SK-N-SH treated with all-trans-retinoic acid at 6 μM for 48 hours (cell line): ENCODE data around the gene ZNF57.

ENCODE experiments used
- CSDC2 ChIP-seq: fragments of 250-450 bp; sonication (Bioruptor Pico); IDR thresholded peaks from 2 replicates; pipeline ENCODE4 v1.5.0; 2020; ENCODE audit warnings: mild to moderate bottlenecking, moderate library complexity
- PATZ1 ChIP-seq: fragments of 250-450 bp; sonication (Bioruptor Pico); IDR thresholded peaks from 2 replicates; pipeline ENCODE4 v1.8.0; 2020; ENCODE audit warnings: mild to moderate bottlenecking, moderate library complexity, borderline replicate concordance
- TOX ChIP-seq: fragments of 250-450 bp; sonication (Bioruptor Pico); IDR thresholded peaks from 2 replicates; pipeline ENCODE4 v1.8.0; 2021; ENCODE audit warnings: mild to moderate bottlenecking, moderate library complexity, borderline replicate concordance
- ZC3H10 ChIP-seq: fragments of 250-450 bp; sonication (Bioruptor Pico); IDR thresholded peaks from 2 replicates; pipeline ENCODE4 v1.5.1; 2021; ENCODE audit warnings: mild to moderate bottlenecking, moderate library complexity
- ZFP30 ChIP-seq: fragments of 450-650 bp; formaldehyde crosslinking; IDR thresholded peaks from 2 replicates; pipeline ENCODE4 v1.5.0; 2022; ENCODE audit warnings: mild to moderate bottlenecking, moderate library complexity

- TF ChIP-seq CSDC2 (CRISPR knock-in tag) (no peak), ZFP30 (no peak), ZC3H10 (no peak), TOX (CRISPR knock-in tag) (no peak), PATZ1 (CRISPR knock-in tag) (no peak)
Observed at GRCh38 chr19:2852598-2852997, 48.1 kb upstream of the ZNF57 start.
